ENCODE data around the gene ERN1. TPM values are rescaled to one million over a fixed set of nuclear protein-coding genes. Genes with fewer than 3 reads are reported as not detected.

ERN1 gene
- total and polyA plus RNA-seq, 2 of the 13 experiments (the other 11 are each of a cell fraction or from before 2014, with no cell fraction given), result 6.0 to 12.7 TPM

DNA sequence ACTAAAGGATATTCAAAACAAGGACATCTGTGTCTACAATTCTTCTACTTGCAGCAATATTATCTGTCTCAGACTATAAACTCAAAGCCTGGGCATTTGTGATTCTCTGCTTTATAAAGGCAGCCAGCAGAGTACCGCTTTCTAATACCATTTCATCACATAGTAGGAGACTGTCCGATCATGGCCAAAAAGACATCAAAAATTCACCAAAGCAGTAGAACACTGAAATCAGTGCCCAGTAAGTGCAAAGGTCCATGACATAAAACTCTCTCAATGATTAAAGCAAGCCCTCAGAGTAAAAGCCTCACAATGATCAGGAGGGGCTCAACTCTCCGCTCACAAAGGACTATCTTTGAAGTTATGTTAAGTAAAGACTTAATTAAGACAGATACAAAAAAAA, 23.0 kb downstream of the ERN1 start:
- no TSS peak for BruUV-seq (replicated peaks)
- no peak for ATAC-seq
- POLR2A ChIA-PET, result no interaction called here
- no peak for TF ChIP-seq SCMH1 (CRISPR knock-in tag; IDR thresholded peaks at IDR 0.05; ENCODE audit: borderline replicate concordance)
- TF ChIP-seq PCBP2 (optimal IDR thresholded peaks at IDR 0.05; ENCODE audit: low read depth, low read length, poor library complexity, severe bottlenecking), result no peak
- TF ChIP-seq ELF1 (CRISPR knock-in tag; IDR thresholded peaks at IDR 0.05), result no peak
- TF ChIP-seq RFX3 (CRISPR knock-in tag; IDR thresholded peaks at IDR 0.05), result no peak
- TF ChIP-seq KMT2B (CRISPR knock-in tag; IDR thresholded peaks at IDR 0.05), result no peak
- no peak for TF ChIP-seq ZFY (CRISPR knock-in tag; IDR thresholded peaks at IDR 0.05)
- no peak for TF ChIP-seq MZF1 (CRISPR knock-in tag; IDR thresholded peaks at IDR 0.05; ENCODE audit: borderline replicate concordance)
- TF ChIP-seq KAT8 (CRISPR knock-in tag; IDR thresholded peaks at IDR 0.05), result no peak
- TF ChIP-seq POLR2AphosphoS5 (IDR thresholded peaks at IDR 0.05; ENCODE audit: low read depth, low read length), result no peak
- TF ChIP-seq, protein P1, sequence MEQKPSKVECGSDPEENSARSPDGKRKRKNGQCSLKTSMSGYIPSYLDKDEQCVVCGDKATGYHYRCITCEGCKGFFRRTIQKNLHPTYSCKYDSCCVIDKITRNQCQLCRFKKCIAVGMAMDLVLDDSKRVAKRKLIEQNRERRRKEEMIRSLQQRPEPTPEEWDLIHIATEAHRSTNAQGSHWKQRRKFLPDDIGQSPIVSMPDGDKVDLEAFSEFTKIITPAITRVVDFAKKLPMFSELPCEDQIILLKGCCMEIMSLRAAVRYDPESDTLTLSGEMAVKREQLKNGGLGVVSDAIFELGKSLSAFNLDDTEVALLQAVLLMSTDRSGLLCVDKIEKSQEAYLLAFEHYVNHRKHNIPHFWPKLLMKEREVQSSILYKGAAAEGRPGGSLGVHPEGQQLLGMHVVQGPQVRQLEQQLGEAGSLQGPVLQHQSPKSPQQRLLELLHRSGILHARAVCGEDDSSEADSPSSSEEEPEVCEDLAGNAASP (CRISPR knock-in tag; IDR thresholded peaks at IDR 0.05; ENCODE audit: borderline replicate concordance), result no peak
- TF ChIP-seq KLF6 (CRISPR knock-in tag; IDR thresholded peaks at IDR 0.05), result no peak
- Histone ChIP-seq H3K27ac (ENCODE audit: extremely low read length, insufficient read depth, low read length) (no peak overlapping the region), H3K4me2 (ENCODE audit: low read depth, low read length) (no peak overlapping the region), H3K27me3 (ENCODE audit: control insufficient read depth in 1 of 2, insufficient read depth in 2 of 2, low read length in 2 of 2) (no peaks in the 10 kb centered on the region), H3K4me3 (replicated peaks in 1 of 3; ENCODE audit: insufficient read depth in 1 of 3, low read depth in 2 of 3, low read length in 3 of 3) (no peak overlapping the region), H3K4me1 (ENCODE audit: insufficient read depth, low read length) (peaks cover 52% of the 10 kb centered on the region), H2AFZ (ENCODE audit: low read length) (no peak overlapping the region), H3K9ac (ENCODE audit: insufficient read depth, low read depth, low read length) (no peak overlapping the region), H4K20me1 (ENCODE audit: insufficient read depth, low read length) (no peaks in the 10 kb centered on the region), H3K36me3 (replicated peaks in 1 of 2; ENCODE audit: control insufficient read depth in 1 of 2, insufficient read depth in 2 of 2, low read length in 2 of 2) (peaks cover 2 to 8% of the 10 kb centered on the region in 2 experiments; a peak in 3 of 5 replicates), H3K79me2 (ENCODE audit: insufficient read depth, low read length) (peaks cover 22% of the 10 kb centered on the region), H3K9me3 (ENCODE audit: low read length) (no peaks in the 10 kb centered on the region)
- no peak for DNase-seq (ENCODE audit: low spot score)
- intact Hi-C loops (cut with micrococcal nuclease; ENCODE audit: unreplicated experiment), result no loop called here
- in situ Hi-C loops (cut with HindIII; ENCODE audit: extremely low pct_ligation_motif_present, low pct_unique_long_range_greater_than_20kb), result no loop called here
- CTCF ChIA-PET (ENCODE audit: low intra/inter-chr PET ratio, low total read pairs), result no interaction called here
- 96% methylated on average over 3 of the region's 3 CpGs for WGBS (ENCODE audit: low lambda C conversion rate)
- FAIRE-seq, result no peak

All from HepG2 (cell line).